A673 (cell line): ENCODE measurements around the gene DCP2.

Experiments used
- CTCF ChIP-seq: fragments of 300-800, 200-600 bp; sonication (generic); conservative IDR thresholded peaks from 2 replicates; pipeline ENCODE4 v1.5.1; 2017; ENCODE audit warnings: low read depth, mild to moderate bottlenecking, antibody characterized with exemption, low read length, moderate library complexity, mixed read lengths
- EZH2 ChIP-seq: fragments of 200-600 bp; sonication (generic); IDR thresholded peaks from 2 replicates; pipeline ENCODE4 v1.6.1; 2017; ENCODE audit warnings: borderline replicate concordance, low read depth, mild to moderate bottlenecking, mixed read lengths, antibody characterized with exemption, low read length; ENCODE audit not compliant: poor library complexity, severe bottlenecking

DNA sequence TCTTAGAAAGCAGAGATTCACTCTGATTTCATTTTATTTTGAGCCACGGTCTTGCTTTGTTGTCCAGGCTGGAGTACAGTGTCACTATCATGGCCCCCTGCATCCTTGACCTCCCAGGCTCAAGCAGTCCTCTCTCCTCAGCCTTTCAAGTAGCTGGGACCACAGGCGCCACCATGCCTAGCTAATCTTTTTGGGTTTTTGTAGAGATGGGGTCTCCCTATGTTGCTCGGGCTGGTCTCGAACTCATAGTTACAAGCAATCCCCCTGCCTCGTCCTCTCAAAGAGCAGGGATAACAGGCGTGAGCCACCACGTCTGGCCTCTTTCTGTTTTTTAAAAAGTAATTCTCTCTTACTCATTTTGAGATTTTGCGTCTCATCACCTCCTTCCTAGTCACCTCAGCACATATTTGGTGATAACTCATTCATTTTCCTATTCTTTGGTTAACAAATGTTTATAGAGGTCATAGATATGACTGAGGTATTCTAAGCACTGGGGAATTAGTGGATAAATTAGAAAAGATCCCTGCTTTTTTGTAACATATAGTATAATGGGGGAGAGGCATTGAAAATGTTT lies 10.8 kb upstream of the DCP2 start:
- no peak for TF ChIP-seq CTCF
- no peak for TF ChIP-seq EZH2
